Breast epithelium (tissue), 3 donors: ENCODE data around the gene ZNF385A.

Experiments used
- CTCF ChIP-seq, 3 donors: fragments of 450-650 bp; IDR thresholded peaks; one replicate each; pipeline ENCODE4 v1.5.1; 2016 to 2017; ENCODE audit warnings: antibody characterized with exemption in 3 of 3, mild to moderate bottlenecking in 3 of 3, moderate library complexity in 3 of 3
- POLR2A ChIP-seq: fragments of 450-650 bp; IDR thresholded peaks from one replicate; pipeline ENCODE4 v1.6.1; 2016; ENCODE audit warnings: antibody characterized with exemption, mild to moderate bottlenecking, moderate library complexity
- POLR2AphosphoS5 ChIP-seq, 3 donors: sonication (generic); formaldehyde crosslinking; IDR thresholded peaks; one replicate each; pipeline ENCODE4 v1.6.1; 2017; ENCODE audit warnings: antibody characterized with exemption in 3 of 3

- TF ChIP-seq POLR2AphosphoS5 (IDR thresholded peaks at IDR 0.05): no peak
- no peak for TF ChIP-seq POLR2A
- no peak for TF ChIP-seq CTCF (IDR thresholded peaks at IDR 0.05)
These were observed 48.3 kb upstream of the ZNF385A start for GRCh38 chr12:54432815-54433164.
